ENCODE data around the gene TRIM2.
"Not testable (repeated sequence)": the region's sequence is repeated elsewhere in the genome, so short reads cannot be mapped to it uniquely, and the experiment has no call there.

The TRIM2 gene

GRCh38 chr4:153186046-153186728 lies 18.1 kb upstream of the TRIM2 start:
- in situ Hi-C loops (cut with HindIII; ENCODE audit: low sequenced_read_pairs) = no loop called here

- in situ Hi-C loops (cut with HindIII; ENCODE audit: low sequenced_read_pairs) = no loop called here
These were observed 15.0 kb upstream of the TRIM2 start for GRCh38 chr4:153189016-153189801.

- in situ Hi-C loops (cut with HindIII; ENCODE audit: low sequenced_read_pairs) = no loop called here
These were observed 12.4 kb upstream of the TRIM2 start for GRCh38 chr4:153191795-153192363.

- in situ Hi-C loops (cut with HindIII; ENCODE audit: low sequenced_read_pairs) = no loop called here
These were observed 6.9 kb upstream of the TRIM2 start for GRCh38 chr4:153197301-153197700.

DNA sequence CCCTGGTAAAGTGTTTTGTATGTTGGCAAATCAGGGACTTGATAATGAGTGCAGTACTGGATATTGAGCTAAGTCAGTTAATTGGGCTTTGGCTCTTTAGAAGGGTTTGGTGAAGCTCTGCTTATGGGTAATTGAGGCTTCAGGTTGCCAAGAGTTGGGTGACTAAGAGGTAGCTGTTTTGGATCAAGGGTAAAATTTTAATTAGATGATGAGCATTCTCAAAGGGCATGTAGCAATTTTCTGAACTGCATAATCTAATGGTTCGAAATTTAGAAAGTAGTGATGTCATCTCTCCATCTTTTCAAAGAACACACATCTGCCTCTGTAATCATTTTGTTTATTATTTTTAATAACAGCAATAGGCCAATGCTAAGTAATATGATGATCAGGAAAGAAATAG lies 5.5 kb upstream of the TRIM2 start:
- in situ Hi-C loops (cut with HindIII; ENCODE audit: low sequenced_read_pairs) = no loop called here

DNA sequence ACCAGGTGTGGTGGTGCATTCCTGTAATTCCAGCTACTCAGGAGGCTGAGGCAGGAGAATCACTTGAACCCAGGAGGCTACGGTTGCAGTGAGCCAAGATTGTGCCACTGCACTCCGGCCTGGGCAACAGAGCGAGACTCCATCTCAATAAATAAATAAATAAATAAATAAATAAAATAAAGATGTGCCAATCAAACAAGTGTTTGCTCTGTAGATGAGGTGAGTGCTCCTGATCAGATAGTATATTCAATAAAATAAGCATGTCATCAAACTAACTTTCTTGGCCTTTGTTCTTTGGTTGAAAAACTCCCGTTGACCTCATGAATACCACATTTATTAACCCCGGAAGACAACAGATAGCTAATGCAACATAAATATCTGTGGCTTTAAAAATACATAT lies 497 bp upstream of the TRIM2 start:
- in situ Hi-C loops (cut with HindIII; ENCODE audit: low sequenced_read_pairs) = not testable (repeated sequence)

DNA sequence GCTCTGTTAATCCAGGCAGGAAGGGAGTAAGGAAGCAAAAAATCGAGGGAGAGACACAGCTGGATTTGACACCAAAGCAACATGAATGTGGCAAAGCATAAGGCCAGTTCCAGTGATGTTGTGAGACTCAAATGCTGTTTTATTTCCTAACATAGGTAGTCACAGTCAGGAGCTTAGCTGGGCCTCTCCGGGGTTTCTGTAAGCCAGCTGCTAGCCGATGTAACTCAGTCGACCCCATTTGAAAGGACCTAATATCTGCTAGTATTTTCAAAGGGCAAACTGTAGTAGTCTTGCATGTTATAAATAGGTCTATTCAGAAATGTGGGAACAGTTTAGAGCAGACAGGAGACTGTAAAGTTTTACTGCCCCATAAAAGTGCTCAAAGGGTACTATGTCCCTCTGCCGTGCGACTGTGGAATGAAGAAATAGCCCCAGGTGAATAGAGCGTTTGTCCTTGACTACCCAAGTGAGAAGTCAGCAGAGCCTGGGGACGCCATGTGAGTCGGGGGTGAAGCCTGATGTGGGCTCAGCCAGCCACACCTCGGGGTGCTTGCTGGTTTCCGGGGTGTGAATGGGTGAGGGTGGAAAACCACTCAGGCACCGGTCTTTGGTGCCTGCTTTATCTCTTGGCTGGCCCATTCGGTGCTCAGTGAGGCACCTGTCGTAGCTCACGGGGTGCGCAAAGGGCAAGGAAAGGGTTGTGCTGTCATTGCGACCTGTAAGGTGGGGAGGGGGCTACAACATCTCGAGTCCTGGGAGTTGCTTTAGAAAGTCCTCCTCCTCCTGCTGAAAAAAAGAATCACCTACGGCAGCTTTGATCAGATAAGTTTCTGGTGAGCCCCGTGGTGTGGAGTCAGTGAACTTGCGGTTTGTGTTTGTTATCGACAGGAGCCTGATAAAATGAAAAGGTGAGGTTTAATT lies 745 bp downstream of the TRIM2 start:
- in situ Hi-C loops (cut with HindIII; ENCODE audit: low sequenced_read_pairs) = no loop called here

DNA sequence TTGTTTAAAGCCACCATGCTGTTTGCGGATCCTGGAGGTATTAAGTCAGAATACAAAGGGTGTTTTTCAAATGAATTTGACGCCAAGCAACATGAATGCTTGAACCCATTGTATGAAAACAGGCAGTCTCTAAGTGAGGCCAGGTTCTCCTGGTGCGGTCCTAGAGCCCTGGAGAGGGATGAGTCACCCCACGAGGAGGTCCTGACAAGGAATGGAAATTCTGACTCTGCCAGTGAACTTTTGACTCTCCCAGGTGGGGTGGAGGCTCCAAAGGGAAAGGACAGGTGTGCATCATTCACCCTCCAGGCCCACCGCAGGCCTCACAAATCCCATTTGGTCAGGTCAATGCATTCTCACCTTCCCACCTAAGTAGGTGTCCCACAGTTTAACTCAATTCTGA lies 1.5 kb downstream of the TRIM2 start:
- in situ Hi-C loops (cut with HindIII; ENCODE audit: low sequenced_read_pairs) = no loop called here

DNA sequence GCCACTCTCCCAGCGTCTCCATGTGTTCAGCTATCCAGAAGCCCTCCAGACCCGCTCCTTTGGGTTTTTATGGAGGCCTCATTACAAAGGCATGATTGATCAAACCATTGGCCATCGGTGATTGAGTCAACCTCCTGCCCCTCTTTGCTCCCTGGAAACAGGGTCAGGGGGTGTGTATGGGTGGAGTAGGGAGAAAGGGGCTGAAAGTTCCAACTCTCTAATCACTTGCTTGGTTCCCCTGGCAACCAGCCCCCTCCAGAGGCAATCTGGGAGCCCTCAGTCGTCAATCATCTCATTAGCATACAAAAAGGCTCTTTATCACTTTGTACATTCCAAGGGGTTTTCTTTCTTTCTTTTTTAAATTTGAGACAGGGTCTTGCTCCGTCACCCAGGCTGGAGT lies 2.3 kb downstream of the TRIM2 start:
- in situ Hi-C loops (cut with HindIII; ENCODE audit: low sequenced_read_pairs) = no loop called here

- in situ Hi-C loops (cut with HindIII; ENCODE audit: low sequenced_read_pairs) = no loop called here
These were observed 2.8 kb downstream of the TRIM2 start for GRCh38 chr4:153207027-153207426.

- in situ Hi-C loops (cut with HindIII; ENCODE audit: low sequenced_read_pairs) = no loop called here
These were observed 3.3 kb downstream of the TRIM2 start for GRCh38 chr4:153207567-153207966.

GRCh38 chr4:153209410-153209809 lies 5.2 kb downstream of the TRIM2 start:
- in situ Hi-C loops (cut with HindIII; ENCODE audit: low sequenced_read_pairs) = no loop called here

DNA sequence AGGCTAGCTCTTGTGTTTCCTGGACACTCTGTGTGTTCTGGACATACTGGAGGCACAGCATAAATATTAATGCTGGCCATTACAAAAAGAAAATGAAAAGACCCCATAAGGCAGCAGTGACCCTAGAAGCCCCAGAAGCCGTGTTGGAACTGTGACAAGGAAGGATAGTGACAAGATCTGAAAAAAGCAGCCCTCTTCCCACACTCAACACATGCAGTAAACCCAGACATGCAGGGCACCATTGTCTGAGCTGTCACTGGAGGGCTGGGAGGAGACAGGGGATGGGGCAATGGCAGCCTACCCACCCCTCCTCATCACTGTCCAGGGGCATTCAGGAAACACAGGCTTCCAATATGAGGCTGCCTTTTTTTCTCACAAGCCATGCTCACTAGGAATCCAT lies 6.5 kb downstream of the TRIM2 start:
- in situ Hi-C loops (cut with HindIII; ENCODE audit: low sequenced_read_pairs) = no loop called here

DNA sequence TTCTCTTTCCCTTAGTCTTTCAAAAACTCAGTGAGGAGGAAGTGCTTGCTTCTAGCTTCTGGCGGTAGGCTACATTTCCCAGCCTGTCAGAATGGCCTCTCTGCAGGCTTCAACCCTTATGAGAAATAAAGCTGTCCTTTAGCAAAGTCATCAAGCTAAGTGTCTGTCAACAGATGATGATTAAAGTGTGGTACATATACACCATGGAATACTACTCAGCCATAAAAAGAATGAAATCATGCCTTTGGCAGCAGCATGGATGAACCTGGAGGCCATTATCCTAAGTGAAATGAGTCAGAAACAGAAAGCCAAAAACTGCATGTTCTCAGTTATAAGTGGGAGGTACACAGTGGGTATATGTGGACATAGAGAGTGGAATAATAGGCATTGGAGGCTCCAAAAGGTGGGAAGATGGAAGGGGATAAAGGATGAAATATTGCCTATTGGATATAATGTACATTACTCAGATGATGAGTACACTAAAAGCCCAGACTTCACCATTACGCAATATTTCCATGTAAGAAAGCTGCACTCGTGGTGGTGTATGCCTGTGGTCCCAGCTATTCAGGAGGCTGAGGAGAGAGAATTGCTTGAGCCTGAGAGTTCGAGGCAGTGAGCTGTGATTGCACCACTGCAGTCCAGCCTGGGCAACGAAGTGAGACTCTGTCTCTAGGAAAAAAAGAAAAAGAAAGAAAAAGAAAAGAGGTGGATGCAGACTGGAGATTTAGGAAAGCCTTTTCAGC lies 7.9 kb downstream of the TRIM2 start:
- in situ Hi-C loops (cut with HindIII; ENCODE audit: low sequenced_read_pairs) = no loop called here

GRCh38 chr4:153212736-153213135 lies 8.5 kb downstream of the TRIM2 start:
- in situ Hi-C loops (cut with HindIII; ENCODE audit: low sequenced_read_pairs) = no loop called here

- in situ Hi-C loops (cut with HindIII; ENCODE audit: low sequenced_read_pairs) = no loop called here
These were observed 11.7 kb downstream of the TRIM2 start for GRCh38 chr4:153215921-153216320.

GRCh38 chr4:153216546-153216945 lies 12.3 kb downstream of the TRIM2 start:
- in situ Hi-C loops (cut with HindIII; ENCODE audit: low sequenced_read_pairs) = no loop called here

DNA sequence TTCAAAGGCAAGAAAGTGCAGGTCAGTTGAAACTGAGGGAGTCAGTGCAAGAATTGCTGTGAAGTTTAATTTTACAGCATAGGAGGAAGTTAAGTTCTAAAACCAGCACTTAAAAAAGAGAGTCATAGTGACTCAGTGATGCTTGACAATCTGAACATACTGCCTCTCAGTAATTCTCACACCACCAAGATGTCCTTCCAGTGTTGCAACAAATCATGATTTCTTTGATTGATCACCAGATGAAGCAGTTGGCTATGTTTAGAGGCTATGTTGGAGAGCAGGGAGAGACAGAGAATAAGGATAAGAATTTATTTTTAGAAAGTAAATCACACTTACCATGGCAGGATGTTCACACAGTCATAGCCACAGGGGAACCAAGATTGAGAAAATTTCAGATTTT lies 13.2 kb downstream of the TRIM2 start:
- in situ Hi-C loops (cut with HindIII; ENCODE audit: low sequenced_read_pairs) = no loop called here

GRCh38 chr4:153218961-153219360 lies 14.7 kb downstream of the TRIM2 start:
- in situ Hi-C loops (cut with HindIII; ENCODE audit: low sequenced_read_pairs) = no loop called here

- in situ Hi-C loops (cut with HindIII; ENCODE audit: low sequenced_read_pairs) = no loop called here
These were observed 16.6 kb downstream of the TRIM2 start for GRCh38 chr4:153220682-153221395.

All from DLD1 (cell line).